ENCODE data around the gene PPHLN1.
"Not testable (repeated sequence)": the region's sequence is repeated elsewhere in the genome, so short reads cannot be mapped to it uniquely, and the experiment has no call there.

The PPHLN1 gene

GRCh38 chr12:42299392-42300308 is 26.3 kb upstream of the PPHLN1 start:
- no peaks in the 10 kb centered on the region for H3K27me3 Mint-ChIP-seq

GRCh38 chr12:42306297-42306696 is 19.7 kb upstream of the PPHLN1 start:
- Mint-ChIP-seq H3K4me3 (no peak overlapping the region), H3K27ac (no peak overlapping the region), H3K27me3 (no peaks in the 10 kb centered on the region), H3K36me3 (peaks cover 5% of the 10 kb centered on the region), H3K9me3 (no peaks in the 10 kb centered on the region), H3K4me1 (no peaks in the 10 kb centered on the region)
- ATAC-seq = no peak

More at GRCh38 chr12:42299392-42300308, 26.3 kb upstream of the PPHLN1 start:
- Mint-ChIP-seq H3K4me1 (peaks cover 23% of the 10 kb centered on the region), H3K9me3 (no peaks in the 10 kb centered on the region), H3K36me3 (no peaks in the 10 kb centered on the region), H3K27ac (peak overlapping the region; percentile 61), H3K4me3 (peak overlapping the region; percentile 50)
- ATAC-seq = peak; percentile 84

- H3K36me3 Mint-ChIP-seq = peaks cover 10% of the 10 kb centered on the region
- no peak overlapping the region for H3K4me3 Mint-ChIP-seq
- no peaks in the 10 kb centered on the region for H3K27me3 Mint-ChIP-seq
- H3K9me3 Mint-ChIP-seq = no peaks in the 10 kb centered on the region
- no peaks in the 10 kb centered on the region for H3K4me1 Mint-ChIP-seq
- no peak overlapping the region for H3K27ac Mint-ChIP-seq
- ATAC-seq = no peak
These were observed 17.6 kb upstream of the PPHLN1 start for GRCh38 chr12:42308390-42308789.

GRCh38 chr12:42309996-42310395 is 16.0 kb upstream of the PPHLN1 start:
- Mint-ChIP-seq H3K27me3 (no peaks in the 10 kb centered on the region), H3K9me3 (no peaks in the 10 kb centered on the region)

GRCh38 chr12:42315108-42315507 is 10.9 kb upstream of the PPHLN1 start:
- Mint-ChIP-seq H3K36me3 (peaks cover 40% of the 10 kb centered on the region), H3K4me3 (no peak overlapping the region), H3K27ac (no peak overlapping the region), H3K27me3 (no peaks in the 10 kb centered on the region), H3K9me3 (no peaks in the 10 kb centered on the region), H3K4me1 (no peaks in the 10 kb centered on the region)
- ATAC-seq = no peak

More at GRCh38 chr12:42309996-42310395, 16.0 kb upstream of the PPHLN1 start:
- ATAC-seq = no peak
- peaks cover 20% of the 10 kb centered on the region for H3K36me3 Mint-ChIP-seq
- no peak overlapping the region for H3K4me3 Mint-ChIP-seq
- no peak overlapping the region for H3K27ac Mint-ChIP-seq
- no peaks in the 10 kb centered on the region for H3K4me1 Mint-ChIP-seq

GRCh38 chr12:42320796-42321195 is 5.2 kb upstream of the PPHLN1 start:
- Mint-ChIP-seq H3K27me3 (no peaks in the 10 kb centered on the region), H3K27ac (no peak overlapping the region), H3K9me3 (no peaks in the 10 kb centered on the region), H3K36me3 (peaks cover 40% of the 10 kb centered on the region), H3K4me3 (no peak overlapping the region), H3K4me1 (peaks cover 9% of the 10 kb centered on the region)
- no peak for ATAC-seq

- no peak for ATAC-seq
- H3K27ac Mint-ChIP-seq = no peak overlapping the region
- no peaks in the 10 kb centered on the region for H3K27me3 Mint-ChIP-seq
- H3K9me3 Mint-ChIP-seq = no peaks in the 10 kb centered on the region
- no peak overlapping the region for H3K4me3 Mint-ChIP-seq
- H3K36me3 Mint-ChIP-seq = peaks cover 37% of the 10 kb centered on the region
- H3K4me1 Mint-ChIP-seq = peaks cover 21% of the 10 kb centered on the region
These were observed 3.4 kb upstream of the PPHLN1 start for GRCh38 chr12:42322567-42322966.

GRCh38 chr12:42323856-42324255 is 2.1 kb upstream of the PPHLN1 start:
- Mint-ChIP-seq H3K9me3 (no peaks in the 10 kb centered on the region), H3K36me3 (peaks cover 32% of the 10 kb centered on the region), H3K4me1 (peaks cover 29% of the 10 kb centered on the region), H3K27me3 (no peaks in the 10 kb centered on the region), H3K27ac (no peak overlapping the region), H3K4me3 (no peak overlapping the region)
- ATAC-seq = no peak

GRCh38 chr12:42325326-42325652 is 678 bp upstream of the PPHLN1 start:
- ATAC-seq = no peak
- peak overlapping the region; percentile 98 for H3K27ac Mint-ChIP-seq
- peaks cover 39% of the 10 kb centered on the region for H3K4me1 Mint-ChIP-seq
- H3K9me3 Mint-ChIP-seq = no peaks in the 10 kb centered on the region
- H3K4me3 Mint-ChIP-seq = peak overlapping the region; percentile 99
- H3K36me3 Mint-ChIP-seq = peaks cover 22% of the 10 kb centered on the region
- H3K27me3 Mint-ChIP-seq = no peaks in the 10 kb centered on the region

- Mint-ChIP-seq H3K4me1 (peaks cover 53% of the 10 kb centered on the region), H3K4me3 (peak overlapping the region; percentile 99), H3K36me3 (peaks cover 8% of the 10 kb centered on the region), H3K9me3 (no peaks in the 10 kb centered on the region), H3K27ac (peak overlapping the region; percentile 98), H3K27me3 (no peaks in the 10 kb centered on the region)
- ATAC-seq = no peak
These were observed 717 bp downstream of the PPHLN1 start for GRCh38 chr12:42326541-42327226.

GRCh38 chr12:42327227-42327590 is 1.2 kb downstream of the PPHLN1 start:
- no peak for ATAC-seq
- H3K4me3 Mint-ChIP-seq = peak overlapping the region; percentile 99
- H3K4me1 Mint-ChIP-seq = peaks cover 58% of the 10 kb centered on the region
- H3K27me3 Mint-ChIP-seq = no peaks in the 10 kb centered on the region
- H3K36me3 Mint-ChIP-seq = peaks cover 6% of the 10 kb centered on the region
- H3K9me3 Mint-ChIP-seq = no peaks in the 10 kb centered on the region
- H3K27ac Mint-ChIP-seq = peak overlapping the region; percentile 98

- not testable (repeated sequence) for H3K27me3 Mint-ChIP-seq, H3K4me3 Mint-ChIP-seq, ATAC-seq, H3K36me3 Mint-ChIP-seq, H3K9me3 Mint-ChIP-seq
- Mint-ChIP-seq H3K27ac (peak overlapping the region; percentile 63), H3K4me1 (peaks cover 73% of the 10 kb centered on the region)
These were observed 4.1 kb downstream of the PPHLN1 start for GRCh38 chr12:42330097-42330496.

GRCh38 chr12:42332301-42333285 is 6.6 kb downstream of the PPHLN1 start:
- H3K36me3 Mint-ChIP-seq = peaks cover 8% of the 10 kb centered on the region
- H3K4me3 Mint-ChIP-seq = no peak overlapping the region
- H3K9me3 Mint-ChIP-seq = no peaks in the 10 kb centered on the region
- no peak overlapping the region for H3K27ac Mint-ChIP-seq
- no peak for ATAC-seq
- peaks cover 56% of the 10 kb centered on the region for H3K4me1 Mint-ChIP-seq
- H3K27me3 Mint-ChIP-seq = no peaks in the 10 kb centered on the region

- H3K4me3 Mint-ChIP-seq = no peak overlapping the region
- H3K36me3 Mint-ChIP-seq = peaks cover 21% of the 10 kb centered on the region
- ATAC-seq = no peak
- H3K4me1 Mint-ChIP-seq = peaks cover 42% of the 10 kb centered on the region
- H3K27me3 Mint-ChIP-seq = no peaks in the 10 kb centered on the region
- H3K27ac Mint-ChIP-seq = no peak overlapping the region
- no peaks in the 10 kb centered on the region for H3K9me3 Mint-ChIP-seq
These were observed 10.3 kb downstream of the PPHLN1 start for GRCh38 chr12:42336286-42336685.

- no peak overlapping the region for H3K27ac Mint-ChIP-seq
- no peaks in the 10 kb centered on the region for H3K27me3 Mint-ChIP-seq
- no peaks in the 10 kb centered on the region for H3K9me3 Mint-ChIP-seq
- ATAC-seq = no peak
- peaks cover 35% of the 10 kb centered on the region for H3K4me1 Mint-ChIP-seq
- peaks cover 23% of the 10 kb centered on the region for H3K36me3 Mint-ChIP-seq
- no peak overlapping the region for H3K4me3 Mint-ChIP-seq
These were observed 12.3 kb downstream of the PPHLN1 start for GRCh38 chr12:42338280-42338679.
